ENCODE measurements around the gene GSK3B. TPM values are rescaled to one million over a fixed set of nuclear protein-coding genes. Genes with fewer than 3 reads are reported as not detected.

Gene GSK3B
- total RNA-seq, 1 experiment from 2014 or later, result 56.6 TPM

GRCh38 chr3:119934249-119934648 is 160.0 kb downstream of the GSK3B start:
- ChIA-PET POLR2A (ENCODE audit: low non-redundant PET) (no interaction called here), CTCF (no interaction called here)
- Histone ChIP-seq H3K27me3 (replicated peaks; ENCODE audit: insufficient read depth, low read depth, low read length, poor library complexity) (no peaks in the 10 kb centered on the region), H3K9me3 (ENCODE audit: low read depth, low read length, poor library complexity, severe bottlenecking) (no peaks in the 10 kb centered on the region), H3K27ac (ENCODE audit: low read depth, low read length, poor library complexity, severe bottlenecking) (no peak overlapping the region), H3K4me3 (ENCODE audit: low read depth, low read length, poor library complexity, severe bottlenecking) (no peak overlapping the region), H3K4me1 (ENCODE audit: insufficient read depth, low read length, poor library complexity, severe bottlenecking) (no peaks in the 10 kb centered on the region), H3K36me3 (ENCODE audit: insufficient read depth, low read length, poor library complexity, severe bottlenecking) (no peaks in the 10 kb centered on the region)
- intact Hi-C loops (cut with micrococcal nuclease; ENCODE audit: unreplicated experiment), result no loop called here
- BruUV-seq (replicated peaks), result no TSS peak
- TF ChIP-seq CTCF (conservative IDR thresholded peaks at IDR 0.05; ENCODE audit: low read depth, low read length) (no peak), EZH2 (IDR thresholded peaks at IDR 0.05; ENCODE audit: borderline replicate concordance, low read depth, low read length, poor library complexity, severe bottlenecking) (no peak)
- DNase-seq (ENCODE audit: low spot score), result no peak

- H3K27ac ChIP-seq (ENCODE audit: low read depth, low read length, poor library complexity, severe bottlenecking), result no peak overlapping the region
- POLR2A ChIA-PET (ENCODE audit: low non-redundant PET), result no interaction called here
- H3K9me3 ChIP-seq (ENCODE audit: low read depth, low read length, poor library complexity, severe bottlenecking), result no peaks in the 10 kb centered on the region
- H3K27me3 ChIP-seq (replicated peaks; ENCODE audit: insufficient read depth, low read depth, low read length, poor library complexity), result no peaks in the 10 kb centered on the region
- CTCF ChIA-PET, result no interaction called here
- no peak overlapping the region for H3K4me3 ChIP-seq (ENCODE audit: low read depth, low read length, poor library complexity, severe bottlenecking)
- H3K4me1 ChIP-seq (ENCODE audit: insufficient read depth, low read length, poor library complexity, severe bottlenecking), result no peaks in the 10 kb centered on the region
- no peak for DNase-seq (ENCODE audit: low spot score)
- intact Hi-C loops (cut with micrococcal nuclease; ENCODE audit: unreplicated experiment), result no loop called here
- TF ChIP-seq EZH2 (IDR thresholded peaks at IDR 0.05; ENCODE audit: borderline replicate concordance, low read depth, low read length, poor library complexity, severe bottlenecking) (no peak), CTCF (conservative IDR thresholded peaks at IDR 0.05; ENCODE audit: low read depth, low read length) (no peak)
- H3K36me3 ChIP-seq (ENCODE audit: insufficient read depth, low read length, poor library complexity, severe bottlenecking), result no peaks in the 10 kb centered on the region
- no TSS peak for BruUV-seq (replicated peaks)
Measured at GRCh38 chr3:119933207-119933606, 161.0 kb downstream of the GSK3B start.

GRCh38 chr3:119930286-119930685 is 164.0 kb downstream of the GSK3B start:
- TF ChIP-seq EZH2 (IDR thresholded peaks at IDR 0.05; ENCODE audit: borderline replicate concordance, low read depth, low read length, poor library complexity, severe bottlenecking) (no peak), CTCF (conservative IDR thresholded peaks at IDR 0.05; ENCODE audit: low read depth, low read length) (no peak)
- Histone ChIP-seq H3K9me3 (ENCODE audit: low read depth, low read length, poor library complexity, severe bottlenecking) (no peaks in the 10 kb centered on the region), H3K4me3 (ENCODE audit: low read depth, low read length, poor library complexity, severe bottlenecking) (no peak overlapping the region), H3K27ac (ENCODE audit: low read depth, low read length, poor library complexity, severe bottlenecking) (no peak overlapping the region), H3K4me1 (ENCODE audit: insufficient read depth, low read length, poor library complexity, severe bottlenecking) (no peaks in the 10 kb centered on the region), H3K36me3 (ENCODE audit: insufficient read depth, low read length, poor library complexity, severe bottlenecking) (no peaks in the 10 kb centered on the region), H3K27me3 (replicated peaks; ENCODE audit: insufficient read depth, low read depth, low read length, poor library complexity) (no peaks in the 10 kb centered on the region)
- ChIA-PET CTCF (no interaction called here), POLR2A (ENCODE audit: low non-redundant PET) (no interaction called here)
- no peak for DNase-seq (ENCODE audit: low spot score)
- intact Hi-C loops (cut with micrococcal nuclease; ENCODE audit: unreplicated experiment), result no loop called here
- BruUV-seq (replicated peaks), result no TSS peak
